AG08395 (cell line): Measurements from ENCODE around the gene COX7A2L.
"Not testable (repeated sequence)": the region's sequence is repeated elsewhere in the genome, so short reads cannot be mapped to it uniquely, and the experiment has no call there.

ENCODE experiments used
- DNase-seq: peaks from one replicate; pipeline ENCODE4 v3.0.0; 2012; ENCODE audit warnings: mixed read lengths, low spot score

The COX7A2L gene

DNA sequence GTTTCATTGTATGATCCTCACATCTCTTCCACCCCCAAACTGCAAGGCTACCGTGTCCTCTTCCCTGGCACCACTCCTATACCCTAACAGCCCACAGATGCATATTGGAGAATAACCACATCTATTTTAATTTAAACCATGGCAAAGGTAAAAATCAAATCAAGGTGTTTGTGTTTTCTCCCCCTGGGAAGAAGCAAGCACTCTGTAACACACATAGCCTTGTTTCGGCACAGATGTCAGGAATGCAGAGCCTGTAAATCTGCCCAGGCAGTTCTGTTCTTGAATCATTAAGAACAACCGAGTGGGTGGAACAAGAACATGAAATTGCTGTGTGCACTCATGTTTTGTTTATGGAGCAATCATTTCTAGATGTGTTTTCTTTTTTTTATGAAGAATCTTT is 6.8 kb upstream of the COX7A2L start:
- DNase-seq = no peak

DNA sequence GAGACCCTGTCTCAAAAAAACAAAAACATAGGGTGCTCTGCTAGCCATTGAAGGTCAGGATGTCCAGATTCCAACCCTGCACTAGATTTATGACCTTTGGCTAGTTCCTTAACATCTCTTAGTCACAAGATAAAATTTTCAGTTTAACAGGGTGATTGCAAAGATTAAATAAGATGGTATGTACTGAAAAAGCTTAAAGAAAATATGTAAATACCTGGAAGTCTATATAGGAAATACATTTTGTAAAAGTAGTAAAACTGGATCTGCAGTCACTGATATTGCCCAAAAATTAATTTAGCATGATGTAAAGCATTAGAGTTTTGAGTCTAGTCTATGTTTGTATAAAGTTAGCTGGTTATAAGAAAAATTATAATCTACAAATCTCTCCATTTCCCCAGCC is 5.4 kb upstream of the COX7A2L start:
- DNase-seq = no peak

DNA sequence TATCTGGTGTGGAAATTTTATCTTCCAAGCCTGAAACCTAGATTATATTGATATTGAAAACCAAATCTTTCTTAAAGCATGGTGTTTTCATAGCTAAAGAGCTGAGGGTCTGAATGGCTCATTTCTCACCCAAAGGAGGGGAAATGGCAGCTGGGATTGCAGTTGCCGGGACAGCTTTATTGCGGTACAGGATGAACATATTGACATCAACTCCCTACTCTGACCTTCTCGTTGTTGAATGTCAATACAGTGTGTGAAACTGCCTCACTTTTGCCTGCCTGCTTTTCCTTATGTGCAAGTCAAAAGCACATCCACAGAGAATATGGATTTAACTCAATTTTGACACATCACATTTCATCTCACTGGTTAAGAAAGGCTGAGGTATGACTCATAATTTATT is 3.6 kb upstream of the COX7A2L start:
- no peak for DNase-seq

DNA sequence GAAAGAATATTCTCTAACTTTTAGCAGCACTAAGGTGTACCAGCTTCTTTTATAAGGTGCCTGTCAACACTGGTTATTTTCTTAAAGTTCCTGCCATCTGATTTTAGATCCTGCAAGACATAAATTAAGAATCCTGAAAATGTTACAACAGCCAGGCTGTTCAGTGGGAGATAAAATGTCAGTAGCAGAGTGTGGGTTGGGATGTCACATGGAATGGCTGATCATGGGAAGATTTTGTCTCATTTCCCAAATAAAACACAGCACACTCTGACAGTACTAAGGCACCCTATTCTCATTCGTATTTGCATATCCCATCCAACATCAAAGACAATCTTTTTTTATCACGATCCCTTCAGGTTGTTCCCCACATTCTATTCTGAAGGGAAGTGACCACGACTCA is 2.4 kb upstream of the COX7A2L start:
- DNase-seq = no peak

DNA sequence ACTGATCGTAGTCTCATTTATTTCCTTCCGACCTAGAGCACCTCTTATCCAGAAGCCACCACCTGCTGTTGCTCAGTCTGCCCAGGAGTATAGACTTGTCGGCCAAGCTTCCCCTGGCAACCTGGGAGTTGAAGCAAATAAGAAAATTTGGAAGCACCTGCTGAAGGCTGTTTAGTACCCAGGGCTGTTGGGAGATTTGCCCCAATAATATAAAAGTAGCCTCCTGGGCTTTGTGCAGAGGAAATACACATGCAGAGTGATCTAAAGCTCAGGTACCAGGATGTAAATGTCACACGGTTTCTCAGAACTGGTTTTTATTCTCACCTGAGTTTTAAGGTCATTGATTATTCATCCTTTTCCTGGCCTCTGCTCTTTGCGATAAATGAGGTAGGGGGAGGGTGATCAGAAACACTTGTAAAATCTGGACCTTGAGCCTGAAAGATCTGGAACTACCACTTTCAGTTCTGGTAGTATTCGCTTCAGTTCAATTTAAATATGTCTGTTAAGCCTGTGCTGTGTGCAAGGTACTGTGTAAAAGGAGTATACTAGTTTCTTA is 789 bp upstream of the COX7A2L start:
- DNase-seq = no peak

DNA sequence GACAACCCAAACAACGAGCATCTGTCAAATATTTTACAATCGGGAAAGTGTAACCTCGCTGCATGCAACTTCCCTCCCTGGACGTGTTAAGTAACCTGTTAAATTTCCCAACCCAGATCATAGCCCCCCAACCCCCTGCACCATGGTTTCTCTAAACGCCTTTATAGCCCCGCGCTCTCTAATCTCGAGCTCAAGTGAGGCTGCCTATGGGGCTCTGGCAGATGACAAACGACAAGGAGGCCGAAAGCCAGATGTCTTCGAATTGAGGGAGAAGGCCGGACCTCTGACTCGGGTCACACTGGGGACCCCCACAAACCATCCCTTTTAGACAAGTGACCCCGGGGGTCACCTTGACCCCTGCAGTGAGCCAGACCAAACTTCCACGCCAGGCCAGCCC is 526 bp downstream of the COX7A2L start:
- DNase-seq = no peak

DNA sequence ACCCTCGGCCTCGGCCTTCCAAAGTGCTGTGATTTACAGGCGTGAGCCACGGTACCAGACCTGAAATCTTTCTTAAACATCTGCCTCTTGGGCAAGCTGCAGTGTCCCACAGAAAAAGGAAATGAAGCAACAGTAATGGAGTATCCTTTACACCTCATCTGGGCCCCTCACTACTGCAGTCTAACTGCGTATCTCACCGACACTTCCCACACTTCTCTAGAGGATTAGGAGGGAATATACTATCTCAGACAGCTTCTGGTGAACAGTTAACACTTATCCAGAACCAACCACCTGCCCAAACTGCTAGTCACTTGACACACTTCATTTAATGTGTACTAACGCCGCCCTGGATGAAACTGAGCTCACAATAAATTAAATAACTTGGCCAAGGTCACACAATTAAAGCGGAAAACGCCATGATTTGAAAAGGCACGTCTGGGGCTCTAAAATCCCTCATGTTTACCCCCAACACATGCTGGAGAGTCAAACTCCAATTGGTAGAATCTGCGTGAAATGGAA is 993 bp downstream of the COX7A2L start:
- peak; percentile 25 for DNase-seq

DNA sequence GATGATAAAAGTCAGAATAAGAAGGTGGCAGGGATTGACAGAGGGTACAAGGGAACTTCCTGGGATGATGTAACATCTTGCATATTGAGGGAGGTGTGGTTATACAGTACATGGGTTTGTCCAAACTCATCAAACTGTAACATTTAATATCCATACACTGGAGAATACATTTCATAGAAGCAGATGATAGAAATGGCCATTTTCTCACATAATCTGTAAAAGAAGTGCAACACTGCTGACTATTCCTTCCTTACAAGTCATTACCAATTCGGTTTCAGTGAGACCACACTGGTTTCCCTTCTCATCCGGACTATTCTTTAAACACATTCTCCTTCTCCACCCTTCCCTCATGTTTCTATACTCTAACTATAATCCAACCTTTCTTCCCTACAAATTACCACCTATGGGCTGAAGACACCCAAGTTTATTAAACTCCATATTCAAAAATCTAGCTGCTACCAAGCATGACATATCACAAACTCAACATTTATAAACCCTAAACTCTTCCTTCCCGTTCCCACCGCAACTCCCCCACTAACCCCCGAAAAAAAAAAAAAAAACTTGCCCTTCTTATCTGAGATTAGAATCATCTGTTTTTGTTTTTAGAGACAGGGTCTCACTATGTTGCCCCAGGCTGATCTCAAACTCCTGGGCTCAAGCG is 1.6 kb downstream of the COX7A2L start:
- DNase-seq = no peak

DNA sequence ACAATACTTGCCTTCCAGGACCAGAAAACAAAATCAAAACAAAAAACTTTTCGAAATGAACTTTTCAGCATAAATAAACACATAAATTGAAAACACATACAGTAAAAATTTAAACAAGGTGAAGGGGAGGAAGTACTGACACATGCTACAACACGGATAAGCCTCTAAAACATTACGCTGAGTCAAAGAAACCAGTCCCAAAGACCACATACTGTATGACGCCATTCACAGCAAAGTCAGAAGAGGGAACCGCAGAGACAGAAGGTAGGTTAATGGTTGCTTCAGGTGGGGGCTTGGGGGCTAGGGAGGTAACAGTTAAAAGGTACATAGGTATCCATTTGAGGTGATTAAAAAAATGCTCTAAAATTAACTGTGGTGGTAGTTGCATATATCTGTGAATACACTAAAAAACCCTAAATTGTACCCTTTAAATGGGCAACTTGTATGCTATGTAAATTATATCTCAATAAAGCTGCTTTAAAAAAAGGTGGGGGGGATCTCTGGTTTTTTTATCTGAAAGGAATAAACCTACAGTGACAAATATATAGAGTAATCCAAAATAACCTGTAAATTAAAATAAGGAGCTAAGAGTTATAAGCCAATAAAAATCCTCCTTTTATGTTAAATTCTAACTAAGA is 7.1 kb downstream of the COX7A2L start:
- DNase-seq = no peak

DNA sequence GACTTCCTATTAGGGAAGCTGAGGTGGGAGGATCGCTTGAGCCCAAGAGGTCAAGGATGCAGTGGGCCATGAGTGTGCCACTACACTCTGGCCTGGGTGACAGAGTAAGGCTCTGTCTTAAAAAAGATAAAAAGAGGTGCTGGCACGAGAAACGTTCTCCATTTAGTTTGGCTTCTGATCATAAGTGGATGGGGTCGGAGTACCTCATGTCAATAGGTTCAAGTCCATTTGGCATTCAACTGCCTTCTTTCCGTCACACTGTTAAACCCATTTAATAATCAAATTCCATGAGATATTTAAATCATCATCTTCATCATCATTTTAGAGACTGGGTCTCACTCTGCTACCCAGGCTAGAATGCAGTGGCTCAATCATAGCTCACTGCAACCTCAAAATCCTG is 9.2 kb downstream of the COX7A2L start:
- DNase-seq = no peak

DNA sequence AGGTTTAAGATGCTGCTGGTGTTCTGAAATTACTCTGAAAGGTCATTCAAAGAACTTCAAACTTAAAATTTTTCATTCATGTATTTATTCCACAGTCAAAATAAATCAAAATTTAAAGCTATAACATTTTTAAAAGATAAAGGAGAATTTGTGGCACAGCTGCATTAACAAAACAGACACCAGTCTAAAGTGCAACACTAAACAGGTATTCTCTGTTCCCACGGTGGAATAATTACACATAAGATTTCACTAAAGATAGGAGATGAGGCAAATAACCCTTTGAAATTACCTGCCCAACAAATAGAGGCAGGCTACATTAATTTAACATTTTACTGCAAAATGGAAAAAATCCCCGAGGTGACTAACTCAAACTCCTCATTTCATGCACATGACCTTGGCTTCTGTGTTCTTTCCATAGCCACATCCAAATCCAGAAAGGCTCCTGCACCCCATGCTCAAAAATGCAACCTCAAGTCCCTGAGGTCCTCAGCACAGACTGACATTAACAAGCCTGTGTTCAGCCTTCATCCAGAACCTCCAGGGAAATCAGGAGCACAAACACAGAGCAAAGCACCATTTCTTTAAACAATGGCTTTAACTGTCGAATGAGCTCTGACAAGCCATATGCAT is 10.5 kb downstream of the COX7A2L start:
- no peak for DNase-seq

DNA sequence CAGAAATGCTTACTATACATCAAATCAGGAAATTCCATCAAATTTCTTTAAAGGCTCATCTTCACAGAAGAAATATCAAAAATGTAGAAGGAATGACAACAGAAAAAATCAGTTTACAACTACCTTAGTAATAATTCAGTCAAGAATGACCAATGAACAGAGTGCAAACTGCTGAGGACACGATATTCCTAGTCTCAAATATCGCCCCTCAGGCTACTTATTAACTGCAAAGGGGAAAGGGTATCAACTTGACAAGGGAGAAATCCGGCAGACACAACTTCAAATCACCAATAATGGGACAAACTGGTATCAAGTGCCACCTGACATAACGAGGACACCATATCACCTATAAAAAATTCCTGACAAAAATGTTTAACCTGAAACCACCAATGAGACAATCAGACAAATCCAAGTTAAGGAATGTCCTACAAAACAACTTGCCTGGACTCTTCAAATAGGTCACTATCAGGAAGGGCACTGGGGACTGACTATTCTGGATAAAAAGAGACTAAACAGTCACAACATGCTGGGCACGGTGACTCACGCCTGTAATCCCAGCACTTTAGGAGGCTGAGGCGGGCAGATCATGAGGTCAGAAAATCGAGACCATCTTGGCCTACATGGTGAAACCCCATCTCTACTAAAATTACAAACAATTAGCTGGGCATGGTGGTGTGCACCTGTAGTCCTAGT is 12.8 kb downstream of the COX7A2L start:
- DNase-seq = no peak

DNA sequence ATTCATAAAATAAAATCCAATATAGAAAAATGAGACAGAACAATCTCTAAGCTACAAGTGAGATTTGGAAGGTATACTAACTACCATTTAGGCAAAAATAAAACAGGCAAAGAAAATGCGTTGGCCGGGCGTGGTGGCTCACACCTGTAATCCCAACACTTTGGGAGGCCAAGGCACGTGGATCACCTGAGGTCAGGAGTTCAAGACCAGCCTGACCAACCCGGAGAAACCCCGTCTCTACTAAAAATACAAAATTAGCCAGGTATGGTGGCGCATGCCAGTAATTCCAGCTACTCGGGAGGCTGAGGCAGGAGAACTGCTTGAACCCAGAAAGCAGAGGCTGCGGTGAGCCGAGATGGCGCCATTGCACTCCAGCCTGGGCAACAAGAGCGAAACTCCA is 13.5 kb downstream of the COX7A2L start:
- DNase-seq = not testable (repeated sequence)

DNA sequence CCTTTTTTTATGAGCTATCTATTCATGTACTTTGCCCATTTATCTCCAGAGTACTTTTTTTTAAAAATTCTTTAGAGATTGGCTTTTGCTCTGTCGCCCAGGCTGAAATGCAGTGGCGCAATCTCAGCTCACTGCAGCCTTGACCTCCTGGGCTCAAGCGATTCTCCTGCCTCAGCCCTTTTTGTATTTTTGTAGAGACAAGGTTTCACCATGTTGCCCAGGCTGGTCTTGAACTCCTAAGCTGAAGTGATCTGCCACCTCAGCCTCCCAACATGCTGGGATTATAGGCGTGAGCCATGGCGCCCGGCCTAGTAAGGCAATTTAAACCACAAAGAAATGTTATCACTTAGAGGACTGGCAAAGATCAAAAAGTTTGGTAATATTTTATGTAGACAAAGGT is 14.2 kb downstream of the COX7A2L start:
- not testable (repeated sequence) for DNase-seq

DNA sequence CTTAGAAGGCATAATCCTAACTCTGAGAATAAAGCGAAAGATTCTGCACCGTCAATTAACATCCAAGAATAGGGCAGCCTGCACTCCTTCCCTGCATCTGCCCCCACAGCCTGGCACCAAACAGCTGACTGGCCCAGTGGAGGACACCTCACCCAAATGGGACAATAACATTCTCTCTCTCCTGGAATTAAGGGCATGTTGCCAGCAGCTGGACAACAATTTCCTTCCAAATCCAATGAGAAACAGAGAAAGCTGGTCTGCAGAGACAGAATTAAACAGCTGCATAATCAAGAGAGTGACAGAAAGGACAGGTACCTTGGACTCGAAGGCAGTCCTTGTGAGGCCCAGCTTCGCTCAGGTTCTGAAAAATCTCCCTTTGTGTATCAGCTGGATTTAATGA is 15.0 kb downstream of the COX7A2L start:
- DNase-seq = no peak

DNA sequence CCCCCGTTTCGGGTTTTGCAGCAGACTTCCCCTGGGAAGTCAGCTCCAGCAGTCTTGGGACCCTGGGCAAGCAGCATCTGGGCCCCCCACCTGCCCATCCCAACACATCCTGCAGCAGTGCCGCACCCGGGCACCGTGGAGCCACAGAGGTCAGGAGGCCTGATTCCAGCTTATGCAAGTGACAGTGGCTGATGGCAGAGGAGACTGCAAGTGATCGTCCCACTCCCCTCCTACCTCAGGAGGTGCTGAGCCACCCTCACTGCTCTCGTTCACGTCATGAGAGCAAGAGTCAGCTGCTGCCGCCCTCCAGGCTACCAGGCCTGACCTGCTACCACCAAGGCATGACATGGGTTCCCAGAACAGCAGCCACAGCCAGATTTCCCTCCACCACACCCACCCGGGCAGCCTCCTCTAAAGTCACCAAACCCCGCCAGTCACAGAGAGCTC is 18.2 kb downstream of the COX7A2L start:
- no peak for DNase-seq

DNA sequence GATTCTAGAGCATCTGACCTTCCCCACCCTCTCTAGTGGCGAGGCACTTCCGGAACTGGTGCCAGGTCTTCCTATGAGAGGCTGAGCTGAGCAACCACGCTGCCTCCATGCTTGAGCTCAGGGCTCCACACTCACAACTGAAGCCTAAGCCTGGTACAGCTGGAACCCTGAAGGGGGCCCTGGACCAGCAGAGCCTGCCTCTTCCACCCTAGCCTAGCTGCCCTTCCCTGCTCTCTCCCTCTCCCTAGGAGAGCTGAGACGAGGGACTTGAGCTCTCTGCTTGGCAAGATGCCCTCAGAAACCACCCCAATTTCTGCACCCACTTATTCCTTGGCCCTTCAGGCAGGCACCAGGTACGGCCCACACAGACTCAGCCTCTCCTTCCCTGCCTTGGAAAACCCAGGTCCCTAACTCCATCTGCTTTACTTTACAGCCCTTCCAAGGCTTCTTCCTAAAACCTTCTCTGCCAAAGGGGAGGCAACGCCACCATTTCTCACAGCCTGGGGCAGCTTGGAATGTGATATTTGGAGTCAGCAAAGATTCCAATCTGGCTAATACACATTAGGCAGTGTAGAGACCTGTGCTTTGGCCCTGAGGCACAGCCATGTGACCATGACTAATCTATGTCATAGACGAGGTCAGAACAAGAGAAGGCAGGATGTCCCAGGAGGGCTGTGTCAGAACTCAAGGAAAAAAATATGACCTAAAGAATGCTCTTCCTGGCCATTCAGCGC is 18.8 kb downstream of the COX7A2L start:
- peak; percentile 94 for DNase-seq

DNA sequence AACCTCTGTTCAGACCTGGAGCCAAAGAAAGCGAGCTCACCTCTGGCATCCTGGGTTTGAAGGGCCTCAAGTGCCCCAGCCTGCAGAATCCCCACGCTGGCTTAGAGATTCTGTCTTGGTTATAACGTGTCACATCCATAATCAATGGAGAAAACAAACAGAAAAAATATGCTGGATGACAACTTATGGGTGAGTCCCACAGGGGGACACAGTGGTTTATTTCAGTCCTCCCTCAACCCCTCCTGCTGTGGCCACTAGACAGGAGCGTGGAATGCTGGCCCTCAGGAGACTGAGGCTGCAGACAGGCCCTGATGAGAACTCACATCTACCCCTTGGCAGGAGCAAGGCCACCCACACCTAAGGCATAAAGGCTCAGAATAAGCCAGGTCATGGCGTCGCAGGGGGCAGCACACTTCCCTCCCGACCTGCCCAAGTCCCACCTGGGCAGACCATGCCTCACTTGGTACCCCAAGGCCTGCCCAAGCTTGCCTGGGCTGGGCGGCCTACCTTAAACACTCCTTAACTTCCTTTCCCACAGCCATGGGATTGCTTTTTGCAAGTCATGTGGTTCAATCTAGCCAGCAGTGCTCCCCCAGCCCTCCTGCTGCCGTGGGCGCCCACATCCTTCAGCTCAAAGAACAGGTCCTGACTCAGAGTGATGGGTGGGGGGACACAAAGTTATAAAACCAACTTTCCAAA is 19.9 kb downstream of the COX7A2L start:
- DNase-seq = no peak

DNA sequence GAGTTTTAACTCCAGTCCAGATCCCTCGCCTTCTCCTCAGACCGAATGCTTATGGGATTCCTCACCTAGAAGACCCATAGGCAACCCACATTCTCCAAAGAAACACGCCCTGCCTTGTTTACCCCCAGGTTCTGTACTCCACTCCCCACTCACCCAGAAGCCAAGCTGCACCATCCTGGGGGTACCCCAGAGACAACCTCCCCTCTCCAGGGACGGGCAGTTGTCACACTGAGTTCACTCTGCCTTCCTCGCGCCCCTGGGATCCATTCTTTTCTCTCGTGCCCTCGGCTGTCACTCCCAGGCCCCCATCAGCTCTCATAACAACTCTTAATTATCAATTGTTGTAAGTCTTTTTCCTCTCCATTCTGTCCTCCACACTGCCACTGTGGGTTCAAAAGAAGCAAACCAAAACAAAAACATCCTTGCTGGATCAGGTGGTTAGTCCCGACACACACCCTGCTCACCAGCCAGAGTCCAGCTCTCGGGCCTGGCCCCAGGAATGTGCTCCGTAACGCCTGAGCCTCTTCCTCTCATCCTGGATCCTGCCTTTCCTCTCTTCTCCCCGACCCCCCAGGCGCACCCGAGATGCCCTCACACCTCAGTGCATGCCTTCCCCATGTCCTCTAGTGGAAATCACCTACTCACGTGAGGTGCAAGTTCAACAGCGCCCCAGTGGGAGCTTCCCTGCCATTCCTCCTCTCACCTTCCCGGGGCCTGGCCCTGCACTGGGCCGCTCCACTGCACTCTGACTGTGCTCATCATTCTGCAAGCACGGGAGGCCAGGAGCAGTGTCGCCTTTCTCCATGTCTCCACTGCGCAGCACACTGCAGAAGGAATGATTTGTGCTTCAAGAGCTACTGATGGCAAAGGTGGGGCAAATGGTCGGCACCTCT is 20.7 kb downstream of the COX7A2L start:
- DNase-seq = no peak
